Renal cortex interstitium (tissue), 11 donors: ENCODE data around the gene CAV3. TPM values are rescaled to one million over a fixed set of nuclear protein-coding genes. Genes with fewer than 3 reads are reported as not detected.
A peak's percentile ranks its signal among the peaks of the same experiment; 100 is the strongest.

Experiments
- DNase-seq, 11 donors: peaks; one replicate each; pipeline ENCODE4 v3.0.0-alpha.2; 2013; ENCODE audit warnings: low read depth in 9 of 11, low spot score in 4 of 11; ENCODE audit errors: extremely low read depth in 1 of 11
- polyA plus RNA-seq, 3 donors: library from polyadenylated mRNA; unstranded; fragments of 120-200 nt; gene quantifications; one replicate each; pipeline ENCODE4 v1.2.1, GENCODE V29; 2013; ENCODE audit not compliant: insufficient read length in 3 of 3

The CAV3 gene
- polyA plus RNA-seq, 3 donors: 0.34 to 0.62 (median 0.51) TPM

DNA sequence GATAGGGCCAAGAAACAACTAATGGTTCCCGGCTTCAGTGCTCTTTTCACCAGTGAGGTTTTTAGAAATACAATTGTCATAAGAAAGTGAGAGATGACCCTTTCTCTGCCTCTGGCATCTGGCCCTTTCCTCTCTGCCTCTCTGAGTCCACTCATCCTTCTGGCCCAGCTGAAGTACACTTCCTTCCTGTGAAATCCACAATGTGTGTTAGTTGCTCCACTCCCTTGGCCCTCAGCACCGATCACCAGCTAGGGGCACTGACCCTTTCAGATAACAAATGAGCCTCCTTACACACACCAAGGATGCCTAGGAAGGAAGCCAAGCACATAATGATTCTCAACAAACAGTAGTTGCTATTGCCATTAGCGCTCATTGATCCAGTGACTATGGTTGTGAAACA lies 2.9 kb upstream of the CAV3 start:
- DNase-seq: no peak

DNA sequence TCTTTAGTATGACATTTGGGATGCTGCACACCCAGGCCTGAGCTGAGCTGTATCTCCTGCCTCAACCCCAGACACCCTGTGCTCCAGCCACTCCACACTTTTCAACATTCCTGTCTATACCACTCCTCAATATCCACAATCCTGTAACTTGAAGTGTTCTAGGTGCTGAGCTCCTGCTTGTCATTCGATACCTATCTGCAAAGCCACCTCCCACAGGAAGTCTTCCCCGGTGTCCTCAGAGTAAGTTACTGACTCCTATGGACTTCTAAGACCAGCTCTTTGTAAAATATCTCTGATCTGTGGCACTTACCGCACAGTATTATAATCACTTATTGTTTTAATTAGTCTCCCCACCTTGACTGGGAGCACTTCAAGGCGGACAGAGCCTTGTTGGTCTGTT lies 1.2 kb upstream of the CAV3 start:
- no peak for DNase-seq

DNA sequence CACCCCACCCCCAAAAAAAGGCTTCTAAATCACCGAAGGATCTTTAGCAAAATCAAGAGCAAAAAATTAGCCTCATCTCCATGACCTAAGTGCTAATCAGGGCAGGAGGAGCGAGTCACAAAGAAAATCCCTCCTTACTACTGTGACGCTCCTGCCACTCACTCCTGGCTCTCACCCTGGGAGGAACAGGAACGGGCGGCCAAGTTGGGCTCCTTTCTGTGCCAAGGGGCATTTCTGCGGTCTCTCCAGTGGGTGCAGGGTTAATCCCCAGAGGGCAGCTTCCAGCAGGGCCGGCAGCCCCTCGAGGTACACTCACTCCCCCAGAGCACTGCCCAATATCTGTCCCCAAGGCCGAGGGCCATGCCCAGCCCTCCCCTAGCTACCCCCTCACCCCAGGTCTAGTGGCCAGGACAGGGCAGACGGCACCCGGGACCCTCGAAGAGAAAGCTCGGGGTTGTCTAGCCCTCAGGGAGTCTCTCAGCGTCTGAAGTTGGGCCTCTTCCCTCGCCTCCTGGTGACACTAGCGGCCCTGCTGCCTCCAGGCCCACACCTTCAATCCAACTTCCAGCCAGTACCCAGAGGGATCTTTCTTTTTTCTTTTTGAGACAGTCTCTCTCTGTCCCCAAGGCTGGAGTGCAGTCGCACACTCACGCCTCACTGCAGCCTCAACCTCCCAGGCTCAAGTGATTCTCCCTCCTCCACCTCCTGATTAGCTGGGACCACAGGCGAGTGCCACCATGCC lies 706 bp downstream of the CAV3 start:
- DNase-seq: no peak

DNA sequence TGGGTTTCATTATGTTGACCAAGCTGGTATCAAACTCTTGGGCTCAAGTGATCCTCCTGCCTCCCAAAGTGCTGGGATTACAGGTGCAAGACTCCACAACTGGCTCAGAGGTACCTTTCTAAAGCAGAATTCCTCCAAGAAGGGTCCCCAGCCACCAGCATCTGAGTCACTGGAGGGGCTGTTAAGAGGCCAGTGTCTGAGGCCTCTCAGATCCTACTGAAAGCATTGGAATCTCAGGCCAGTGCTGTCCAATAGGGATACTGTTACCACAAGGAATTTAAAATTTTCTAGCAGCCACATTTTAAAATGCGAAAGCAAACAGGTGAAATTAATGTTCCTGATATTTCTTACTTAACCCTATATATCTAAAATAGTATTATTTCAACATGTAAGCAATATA lies 1.3 kb downstream of the CAV3 start:
- DNase-seq: no peak

DNA sequence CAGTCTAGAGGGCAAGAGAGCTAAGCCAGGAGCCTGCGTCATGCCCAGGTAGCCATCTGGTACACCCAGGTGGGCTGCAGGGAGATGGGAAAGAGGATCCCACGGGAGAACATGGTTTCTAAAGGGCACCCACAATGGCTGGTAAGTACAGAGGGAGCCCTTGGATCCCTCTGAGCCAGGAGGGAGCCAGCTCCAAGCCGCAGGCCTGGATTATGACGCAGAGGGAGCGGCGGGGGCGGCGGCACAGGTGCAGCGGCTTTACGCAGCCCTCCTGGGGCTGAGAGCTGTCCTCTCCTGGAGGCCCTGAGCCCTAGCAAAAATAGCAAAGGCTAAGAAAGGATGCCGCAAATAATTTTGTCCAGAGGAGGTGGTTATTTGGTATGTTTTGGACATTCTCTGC lies 2.8 kb downstream of the CAV3 start:
- DNase-seq: no peak

DNA sequence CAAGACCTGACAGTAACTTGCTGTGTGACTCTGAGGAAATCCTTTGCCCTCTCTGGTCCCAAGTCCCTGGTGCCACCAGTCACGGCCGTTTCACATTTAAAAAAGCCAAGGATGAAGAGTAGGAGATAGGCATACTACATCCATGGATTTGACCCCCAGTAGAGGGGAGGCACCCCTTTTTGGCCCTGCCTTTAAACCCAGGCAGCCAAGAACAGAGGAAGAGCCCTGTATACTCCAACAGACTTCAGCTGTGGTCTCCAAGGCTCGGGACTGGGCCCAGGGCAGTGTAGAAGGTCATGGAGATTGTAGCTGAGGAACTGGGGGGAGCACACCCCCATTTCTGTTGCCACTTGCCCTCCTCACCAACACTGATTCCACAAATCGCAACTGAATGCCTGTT lies 3.7 kb downstream of the CAV3 start:
- DNase-seq: no peak

DNA sequence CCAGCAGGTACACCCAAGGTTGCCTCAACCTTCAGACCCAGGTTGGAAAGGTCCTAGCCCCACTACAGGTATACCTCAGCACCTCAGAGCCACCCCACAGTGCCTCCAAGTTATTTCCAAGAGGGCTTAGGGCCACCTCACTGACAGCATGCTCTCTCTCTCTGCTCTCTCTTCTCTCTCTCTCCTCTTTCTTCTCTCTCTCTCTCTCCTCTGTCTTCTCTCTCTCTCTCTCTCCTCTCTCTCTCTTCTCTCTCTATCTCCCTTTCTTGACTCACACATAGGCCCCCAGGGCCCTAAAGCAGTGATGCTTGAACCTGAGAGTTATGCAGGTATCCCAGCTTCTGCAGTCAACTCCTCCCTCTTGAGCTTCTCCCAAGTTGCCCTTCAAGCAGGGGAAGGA lies 4.2 kb downstream of the CAV3 start:
- DNase-seq: no peak

DNA sequence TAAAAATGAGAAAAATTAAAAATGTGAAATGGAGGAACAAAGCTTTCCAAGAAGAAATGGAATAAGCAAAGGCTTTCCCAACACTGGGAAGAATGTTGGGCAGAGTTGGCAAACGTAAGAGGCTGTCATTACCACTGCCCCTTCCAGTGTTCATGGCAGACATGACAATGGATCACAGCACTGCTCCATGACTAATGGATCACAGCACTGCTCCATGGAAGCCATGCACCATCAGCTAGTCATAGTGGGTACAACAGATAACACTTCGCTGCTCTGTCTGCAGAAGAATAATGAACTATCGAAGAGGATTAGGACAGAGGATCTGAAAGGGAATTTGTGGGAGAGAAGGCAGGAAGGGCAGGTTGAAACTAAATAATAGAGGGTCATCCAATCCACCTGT lies 5.0 kb downstream of the CAV3 start:
- no peak for DNase-seq

DNA sequence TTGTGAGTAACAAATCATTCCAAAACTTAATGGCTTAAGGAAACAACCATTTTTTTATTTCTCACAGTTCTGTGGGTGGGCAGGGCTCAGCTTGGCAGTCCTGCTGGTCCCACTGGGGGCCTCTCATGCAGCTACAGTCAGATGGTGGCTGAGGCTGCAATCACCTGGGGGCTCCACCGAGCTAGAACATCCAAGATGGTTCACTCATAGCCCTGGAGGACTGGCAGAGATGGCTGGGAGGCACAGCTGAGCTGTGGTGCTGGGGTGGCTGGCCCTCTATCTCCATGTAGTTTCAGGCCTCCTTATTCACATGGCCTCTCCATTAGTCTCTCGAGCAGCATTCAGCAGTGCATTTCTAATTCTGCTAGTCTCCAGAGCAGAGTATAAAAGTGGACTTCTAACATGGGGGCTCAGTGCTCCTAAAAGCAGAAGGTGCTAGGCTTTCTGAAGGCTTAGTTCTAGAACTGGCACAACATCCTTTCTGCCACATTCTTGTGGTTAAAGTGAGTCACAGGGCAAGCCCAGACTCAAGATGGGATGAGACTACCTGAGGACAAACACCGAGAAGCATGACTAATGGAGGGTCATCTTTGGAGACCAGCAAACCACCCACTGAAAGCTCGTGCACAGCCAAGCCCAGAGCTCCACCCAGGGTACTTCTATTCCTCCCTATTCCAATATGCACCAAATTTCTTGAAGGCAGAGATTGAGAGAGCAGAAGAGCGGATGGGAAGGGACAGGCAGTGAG lies 6.3 kb downstream of the CAV3 start:
- DNase-seq: no peak

DNA sequence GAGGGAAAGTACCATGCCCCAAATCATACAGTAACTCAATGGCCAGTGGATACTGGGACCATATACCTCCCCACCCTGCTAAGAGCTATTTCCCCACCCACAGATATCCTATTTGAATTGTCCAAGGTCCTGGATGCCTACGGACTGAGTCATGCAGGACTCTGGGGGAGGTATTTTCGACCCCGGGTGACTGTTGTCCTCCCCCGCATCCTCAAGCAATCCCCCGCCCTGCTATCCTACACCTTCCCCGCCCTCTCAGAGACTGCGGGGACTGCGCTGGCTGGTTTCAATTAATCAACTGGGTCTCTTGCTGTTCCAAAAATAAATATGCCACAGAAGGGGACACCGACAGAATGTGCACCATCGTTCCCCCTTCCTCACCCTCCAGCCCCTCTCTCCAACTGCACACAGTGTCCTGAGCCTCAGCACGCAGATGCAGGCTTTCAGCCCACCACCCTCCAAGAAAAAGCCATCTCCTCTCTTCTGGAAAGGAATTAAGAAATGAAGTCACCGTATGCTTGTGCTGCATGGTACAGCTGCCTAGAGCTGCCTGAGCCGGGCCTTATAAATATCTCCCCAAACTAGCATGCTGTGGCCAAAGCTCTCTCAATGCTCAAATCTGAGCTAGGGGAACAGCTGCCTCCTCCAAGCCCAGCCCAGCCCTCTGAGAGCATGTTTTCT lies 8.1 kb downstream of the CAV3 start:
- DNase-seq: peak; percentile 33 to 76 (median 59)

DNA sequence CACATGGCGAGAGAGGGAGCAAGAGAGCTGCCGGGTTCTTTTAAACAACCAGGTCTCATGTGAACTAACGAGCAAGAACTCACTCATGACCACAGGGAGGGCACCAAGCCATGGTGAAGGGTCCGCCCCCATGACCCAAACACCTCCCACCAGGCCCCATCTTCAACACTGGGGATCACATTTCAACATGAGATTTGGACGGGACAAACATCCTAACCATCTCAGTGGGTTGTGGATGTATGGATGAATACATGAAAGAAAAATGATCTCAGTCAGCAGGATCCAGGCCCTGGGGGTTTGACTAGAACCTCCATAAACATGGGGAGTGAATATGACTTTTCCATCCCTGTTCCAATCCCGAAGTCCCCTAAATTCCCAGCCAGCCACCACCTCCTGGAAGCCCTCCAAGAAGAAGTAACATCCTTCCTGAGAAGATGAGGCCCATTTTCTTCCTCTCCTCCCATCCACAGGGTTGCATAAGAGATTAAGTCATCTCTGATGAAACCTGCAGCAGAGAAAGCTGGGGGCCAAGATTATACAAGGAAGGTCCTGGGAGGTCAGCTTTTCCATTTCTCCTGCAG lies 9.5 kb downstream of the CAV3 start:
- no peak for DNase-seq

DNA sequence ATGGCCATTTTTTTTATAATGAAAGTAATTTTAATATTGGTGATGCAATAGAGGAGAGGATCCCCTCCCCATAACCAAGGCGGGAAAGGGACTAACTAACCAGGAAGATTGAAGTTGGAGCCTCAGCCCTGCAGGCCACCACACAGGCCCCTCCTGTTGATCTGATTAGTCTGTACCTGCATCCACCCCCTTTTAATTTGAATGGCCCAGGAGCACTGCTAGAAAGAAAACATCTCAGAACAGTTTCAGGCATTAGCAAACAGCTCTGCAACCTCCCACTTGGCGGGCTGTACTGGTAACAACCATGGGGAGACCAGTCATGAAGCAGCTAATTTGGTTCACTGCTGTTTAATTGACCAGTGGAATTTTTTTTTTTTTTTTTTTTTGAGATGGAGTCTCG lies 10.3 kb downstream of the CAV3 start:
- DNase-seq: no peak

DNA sequence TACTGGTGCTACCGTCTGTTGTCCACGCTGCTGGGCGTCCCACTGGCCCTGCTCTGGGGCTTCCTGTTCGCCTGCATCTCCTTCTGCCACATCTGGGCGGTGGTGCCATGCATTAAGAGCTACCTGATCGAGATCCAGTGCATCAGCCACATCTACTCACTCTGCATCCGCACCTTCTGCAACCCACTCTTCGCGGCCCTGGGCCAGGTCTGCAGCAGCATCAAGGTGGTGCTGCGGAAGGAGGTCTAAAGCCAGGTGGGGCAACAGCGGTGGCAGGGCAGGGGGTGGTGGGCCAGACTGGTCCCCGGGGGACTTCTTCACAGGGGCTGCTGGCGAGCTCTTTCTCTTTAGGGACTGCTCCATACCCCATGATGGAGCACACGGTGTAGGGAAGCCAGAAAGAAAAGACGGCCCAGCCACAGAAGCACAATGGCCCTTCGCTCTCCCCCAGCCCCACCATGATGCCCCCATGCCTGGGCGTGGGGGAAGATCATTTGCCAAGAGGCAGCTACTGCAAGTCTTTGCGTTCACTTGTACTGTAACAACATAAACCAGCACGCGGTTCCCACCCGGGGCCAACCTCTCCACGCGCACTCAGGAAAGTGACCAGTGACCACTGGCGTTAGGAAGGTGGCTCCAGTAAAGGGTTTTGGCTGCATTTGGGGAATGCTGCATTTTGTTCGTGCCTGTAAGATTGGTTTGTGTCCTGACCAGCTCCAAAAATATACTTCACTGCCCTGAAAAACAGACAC lies 12.2 kb downstream of the CAV3 start:
- no peak for DNase-seq

DNA sequence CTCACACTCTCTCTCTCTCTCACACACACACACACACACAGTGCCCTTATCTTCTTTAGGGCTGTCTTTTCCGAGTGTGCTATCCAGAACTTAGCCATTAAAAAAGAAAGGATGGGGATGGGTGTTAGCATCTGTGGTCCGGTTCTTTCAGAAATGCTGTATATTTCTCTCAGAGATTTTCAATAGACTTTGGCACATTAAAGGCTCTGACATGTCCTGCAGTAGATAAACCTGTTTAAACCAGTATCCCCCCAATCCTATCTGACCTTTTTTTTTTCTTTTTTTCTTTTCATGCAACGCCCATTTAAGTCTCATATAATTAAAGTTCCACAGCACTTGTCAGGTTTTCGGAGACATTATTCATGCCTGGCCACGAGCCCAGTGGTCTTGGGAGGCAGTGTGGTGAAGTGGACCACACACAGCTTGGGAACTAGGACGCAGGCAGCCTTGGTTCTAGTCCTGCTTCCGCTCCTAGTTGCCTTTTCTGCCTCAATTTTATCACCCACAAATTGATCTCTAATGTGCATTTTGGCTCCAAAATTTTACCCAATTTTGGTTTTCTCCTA lies 13.3 kb downstream of the CAV3 start:
- no peak for DNase-seq

DNA sequence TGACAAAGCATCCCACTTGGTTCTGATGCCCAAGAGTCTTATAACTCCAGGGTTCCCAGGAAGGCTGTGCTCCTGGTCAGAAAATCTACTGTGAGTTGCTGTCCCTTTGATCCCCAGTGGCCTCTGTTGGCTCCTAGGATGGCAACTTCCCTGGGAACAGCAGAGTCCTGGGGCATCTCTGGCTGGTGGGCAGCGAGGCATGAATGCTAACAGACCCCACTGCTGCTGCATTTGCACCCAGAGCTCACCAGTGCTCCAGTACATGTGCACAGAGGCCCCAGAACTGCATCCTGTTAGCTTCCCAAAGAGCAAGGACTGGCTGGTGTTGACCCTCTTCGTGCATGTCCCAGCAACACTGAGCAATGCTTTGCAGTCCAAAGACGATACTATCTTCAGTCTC lies 15.7 kb downstream of the CAV3 start:
- DNase-seq: no peak

DNA sequence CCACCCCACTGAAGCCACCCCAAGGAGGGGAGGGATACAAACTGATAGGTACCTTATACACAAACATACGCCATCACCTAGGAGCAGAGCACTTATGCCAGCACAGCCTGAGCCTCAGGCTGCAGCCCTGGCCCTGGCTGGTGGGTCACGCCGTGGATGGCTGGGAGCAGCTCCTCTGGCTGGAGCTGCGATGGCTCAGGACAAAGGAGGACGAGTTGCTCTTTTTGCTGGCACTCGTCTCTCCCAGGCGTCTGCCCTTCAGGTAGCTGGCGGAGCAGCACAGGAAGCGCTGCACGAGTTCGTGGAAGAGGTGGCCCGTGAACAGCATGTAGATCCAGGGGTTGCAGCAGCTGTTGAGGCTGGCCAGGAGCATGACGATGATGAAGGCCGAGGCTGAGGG lies 19.2 kb downstream of the CAV3 start:
- DNase-seq: no peak

DNA sequence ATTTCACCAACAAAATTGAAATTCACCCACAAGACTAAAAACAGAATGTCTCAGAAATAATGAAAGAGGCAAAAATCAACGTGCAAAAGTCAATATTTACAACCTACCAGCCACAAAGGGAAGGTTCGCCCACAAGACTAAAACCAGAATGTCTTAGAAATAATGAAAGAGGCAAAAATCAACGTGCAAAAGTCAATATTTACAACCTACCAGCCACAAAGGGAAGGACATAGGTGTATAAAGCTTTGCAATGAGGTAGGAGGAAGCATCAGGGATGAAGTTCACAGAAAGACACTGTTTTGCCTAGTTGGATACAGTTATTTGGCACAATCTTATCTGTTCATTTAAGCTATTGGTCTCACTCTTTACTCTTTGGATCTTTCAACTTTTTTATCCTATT lies 21.5 kb downstream of the CAV3 start:
- no peak for DNase-seq

DNA sequence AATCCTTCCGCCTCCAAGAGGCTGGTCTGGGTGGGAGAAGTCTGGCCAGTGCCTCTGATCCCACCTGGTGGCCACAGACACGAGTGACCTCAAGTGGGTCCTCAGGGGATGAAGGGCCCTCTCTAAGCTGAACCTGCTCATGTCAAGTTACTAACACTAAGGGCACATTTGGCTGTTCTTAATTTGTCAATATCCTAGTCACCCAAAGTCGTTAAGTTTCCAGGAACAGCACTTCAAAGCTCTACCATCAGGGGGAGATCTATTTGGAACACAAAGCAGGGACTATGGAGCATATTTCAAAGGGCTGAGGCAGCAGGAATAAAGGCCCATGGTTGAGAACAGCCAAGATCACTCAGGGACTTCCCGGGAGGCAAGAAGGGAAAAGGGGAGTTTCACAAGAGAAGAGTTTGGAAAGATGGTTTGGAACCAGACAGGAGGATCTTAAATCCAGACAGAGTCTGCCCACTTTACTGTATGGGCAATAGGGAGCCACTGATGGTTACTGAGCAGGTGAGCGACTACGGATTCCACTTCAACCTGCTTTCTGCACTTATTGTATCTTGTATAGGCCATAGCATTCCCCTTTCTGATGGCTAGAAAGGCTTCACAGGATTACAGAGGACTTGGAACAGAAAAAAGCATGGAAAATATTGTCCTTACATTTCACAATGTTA lies 22.1 kb downstream of the CAV3 start:
- no peak for DNase-seq
